HepG2 (cell line): Measurements from ENCODE around the gene BYSL. TPM values are rescaled to one million over a fixed set of nuclear protein-coding genes. Genes with fewer than 3 reads are reported as not detected.

Experiments used
- EZH2 ChIP-seq: conservative IDR thresholded peaks from 2 replicates; pipeline ENCODE4 v1.6.1; 2012; ENCODE audit warnings: mild to moderate bottlenecking, low read depth, low read length, moderate library complexity
- GTF2F1 ChIP-seq: fragments of 150-350 bp; IDR thresholded peaks from 2 replicates; pipeline ENCODE4 v1.6.1; 2014; ENCODE audit warnings: low read length
- HMGXB4 ChIP-seq, 2 experiments: sonication (generic) in 1 of 2; formaldehyde crosslinking in 1 of 2; IDR thresholded peaks; 2 replicates each; pipeline versions ENCODE4 v1.4.0 to v1.6.1; 2018 to 2020; ENCODE audit warnings: missing genetic modification reagents in 2 of 2, borderline replicate concordance in 1 of 2, low read depth in 1 of 2, mild to moderate bottlenecking in 1 of 2, missing biosample characterization in 1 of 2
- HNRNPUL1 ChIP-seq: fragments of 200-400 bp; formaldehyde crosslinking; IDR thresholded peaks from 2 replicates; pipeline ENCODE4 v1.6.1; 2017; ENCODE audit warnings: low read depth, mild to moderate bottlenecking, low read length, moderate library complexity
- KAT2B ChIP-seq: fragments of 150-350 bp; IDR thresholded peaks from 2 replicates; pipeline ENCODE4 v1.6.1; 2014; ENCODE audit warnings: low read depth, low read length, borderline replicate concordance
- KLF16 ChIP-seq, 2 experiments: sonication (generic) in 1 of 2; formaldehyde crosslinking in 1 of 2; IDR thresholded peaks; 2 replicates each; pipeline versions ENCODE4 v1.6.1 to v1.8.0; 2016 to 2023; ENCODE audit warnings: missing genetic modification reagents in 2 of 2, missing compliant biosample characterization in 1 of 2
- NONO ChIP-seq, 2 experiments: fragments of 450-650 bp in 1 of 2; sonication (generic) in 1 of 2; formaldehyde crosslinking in 1 of 2; IDR thresholded peaks in 1 of 2; conservative IDR thresholded peaks in 1 of 2; 2 replicates each; pipeline versions ENCODE4 v1.6.1 to v1.8.0; 2017 to 2022; ENCODE audit warnings: mild to moderate bottlenecking in 1 of 2, missing genetic modification reagents in 1 of 2, moderate library complexity in 1 of 2
- PHF8 ChIP-seq: sonication (generic); formaldehyde crosslinking; IDR thresholded peaks from 2 replicates; pipeline ENCODE4 v1.5.0; 2020; ENCODE audit warnings: missing genetic modification reagents
- PTBP1 ChIP-seq: fragments of 200-400 bp; formaldehyde crosslinking; IDR thresholded peaks from 2 replicates; pipeline ENCODE4 v1.6.1; 2018; ENCODE audit warnings: low read length, low read depth; ENCODE audit not compliant: poor library complexity, severe bottlenecking
- RBM39 ChIP-seq: fragments of 200-400 bp; formaldehyde crosslinking; IDR thresholded peaks from one replicate; pipeline ENCODE4 v1.6.1; 2018; ENCODE audit warnings: antibody characterized with exemption, mild to moderate bottlenecking, low read depth, low read length; ENCODE audit not compliant: poor library complexity, severe bottlenecking
- TSC22D2 ChIP-seq: sonication (generic); formaldehyde crosslinking; IDR thresholded peaks from 2 replicates; pipeline ENCODE4 v1.5.1; 2020; ENCODE audit warnings: missing genetic modification reagents, mild to moderate bottlenecking, borderline replicate concordance
- ZBTB34 ChIP-seq: sonication (generic); formaldehyde crosslinking; IDR thresholded peaks from 2 replicates; pipeline ENCODE4 v1.8.0; 2022; ENCODE audit warnings: mild to moderate bottlenecking, missing genetic modification reagents
- ZNF557 ChIP-seq: sonication (generic); formaldehyde crosslinking; IDR thresholded peaks from 2 replicates; pipeline ENCODE4 v1.4.0; 2020; ENCODE audit warnings: missing genetic modification reagents
- ZNF572 ChIP-seq: sonication (generic); formaldehyde crosslinking; IDR thresholded peaks from 2 replicates; pipeline ENCODE4 v1.5.1; 2020; ENCODE audit warnings: mild to moderate bottlenecking, missing genetic modification reagents
- ZNF589 ChIP-seq: sonication (generic); formaldehyde crosslinking; conservative IDR thresholded peaks from 2 replicates; pipeline ENCODE4 v1.8.0; 2022; ENCODE audit warnings: mild to moderate bottlenecking, moderate library complexity, missing genetic modification reagents
- ZNF710 ChIP-seq: sonication (generic); formaldehyde crosslinking; IDR thresholded peaks from 2 replicates; pipeline ENCODE4 v1.5.0; 2020; ENCODE audit warnings: mild to moderate bottlenecking, missing genetic modification reagents, borderline replicate concordance
- ZNF775 ChIP-seq: sonication (generic); formaldehyde crosslinking; IDR thresholded peaks from 2 replicates; pipeline ENCODE4 v1.4.0; 2020; ENCODE audit warnings: missing genetic modification reagents, mild to moderate bottlenecking, moderate library complexity, borderline replicate concordance
- polyA plus RNA-seq, 8 experiments: library from polyadenylated mRNA; depleted of rRNA in 3 of 8; stranded (reverse) in 7 of 8; unstranded in 1 of 8; fragments of >200 nt; fragmentation: Illumina TruSeq in 4 of 8; extraction: Trizol in 4 of 8; gene quantifications; 2 replicates each; pipeline versions ENCODE4 v1.2.1 to v1.2.3, GENCODE V29; 2011 to 2016; ENCODE audit warnings: low read depth in 4 of 8, missing spikeins in 1 of 8, mixed read lengths in 1 of 8; ENCODE audit not compliant: insufficient read depth in 1 of 8
- total RNA-seq, 5 experiments: library from RNA; depleted of rRNA; stranded (reverse); fragments of >200 nt; fragmentation: Illumina TruSeq; extraction: Trizol; gene quantifications; 2 replicates each; pipeline ENCODE4 v1.2.3, GENCODE V29; 2016; ENCODE audit warnings: low read depth in 1 of 5
- TF ChIP-seq, protein P1 (sequence below): sonication (generic); formaldehyde crosslinking; IDR thresholded peaks from 2 replicates; pipeline ENCODE4 v1.8.0; 2022; ENCODE audit warnings: missing genetic modification reagents, mild to moderate bottlenecking, borderline replicate concordance

The BYSL gene
- total and polyA plus RNA-seq, 2 of the 13 experiments (the other 11 are each of a cell fraction or from before 2014, with no cell fraction given) = 27.9 to 28.6 TPM

DNA sequence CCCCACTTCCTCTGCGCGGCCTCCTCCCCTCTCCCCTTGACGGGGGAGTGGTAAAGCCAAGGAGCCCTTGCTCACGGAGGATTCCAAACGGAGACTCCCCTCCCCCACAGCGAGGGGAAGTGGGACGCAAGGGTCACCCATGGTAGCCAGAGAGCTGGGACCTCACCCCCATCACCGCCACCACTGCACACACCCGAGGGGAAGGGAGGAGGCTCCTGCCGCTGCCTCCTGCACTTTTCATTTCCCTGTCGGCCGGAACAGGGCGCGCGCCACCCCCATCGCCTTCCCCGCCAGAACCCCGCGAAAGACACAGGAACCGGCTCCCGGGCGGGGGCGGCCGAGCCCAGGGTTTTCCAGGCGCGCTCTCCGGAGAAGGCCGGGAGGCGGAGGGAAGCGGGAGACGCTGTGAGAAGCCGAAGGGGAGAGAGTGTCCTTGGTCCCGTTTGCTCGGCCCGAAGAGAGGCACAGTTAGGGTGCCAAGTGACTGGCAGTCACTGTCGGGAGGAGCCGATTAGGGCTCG lies 19.5 kb downstream of the BYSL start (continued):
- TF ChIP-seq HMGXB4 (CRISPR knock-in tag; IDR thresholded peaks at IDR 0.05; ENCODE audit: borderline replicate concordance in 1 of 2, low read depth in 1 of 2) (peak in 1 of 2 experiments; percentile 25; a peak in 2 of 4 replicates), ZNF775 (CRISPR knock-in tag) (no peak), RBM39 (peak; percentile 42), ZBTB34 (CRISPR knock-in tag) (no peak), ZNF557 (CRISPR knock-in tag) (no peak), TSC22D2 (no peak), KAT2B (no peak), ZNF710 (CRISPR knock-in tag) (no peak), ZNF589 (CRISPR knock-in tag) (0 out of 2 replicates have a peak, but pooled peaks have one; percentile 48), KLF16 (CRISPR knock-in tag; IDR thresholded peaks at IDR 0.05) (0 out of 4 replicates have a peak, but pooled peaks of 1 of the 2 experiments have one; percentile 11), PTBP1 (no peak), PHF8 (CRISPR knock-in tag) (peak; percentile 2; the same call in 1 of the 2 replicates), ZNF572 (CRISPR knock-in tag) (peak; percentile 90), GTF2F1 (no peak), EZH2 (no peak), NONO (IDR thresholded peaks at IDR 0.05) (no peak), NONO (CRISPR knock-in tag; conservative IDR thresholded peaks at IDR 0.05) (peak; percentile 7; the same call in 1 of the 2 replicates), HNRNPUL1 (no peak)
- TF ChIP-seq, protein P1, sequence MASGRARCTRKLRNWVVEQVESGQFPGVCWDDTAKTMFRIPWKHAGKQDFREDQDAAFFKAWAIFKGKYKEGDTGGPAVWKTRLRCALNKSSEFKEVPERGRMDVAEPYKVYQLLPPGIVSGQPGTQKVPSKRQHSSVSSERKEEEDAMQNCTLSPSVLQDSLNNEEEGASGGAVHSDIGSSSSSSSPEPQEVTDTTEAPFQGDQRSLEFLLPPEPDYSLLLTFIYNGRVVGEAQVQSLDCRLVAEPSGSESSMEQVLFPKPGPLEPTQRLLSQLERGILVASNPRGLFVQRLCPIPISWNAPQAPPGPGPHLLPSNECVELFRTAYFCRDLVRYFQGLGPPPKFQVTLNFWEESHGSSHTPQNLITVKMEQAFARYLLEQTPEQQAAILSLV (CRISPR knock-in tag) = 0 out of 2 replicates have a peak, but pooled peaks have one; percentile 7
